CD1c-positive myeloid dendritic cell (primary cell): Measurements from ENCODE around the gene TRMO.

Experiments
- DNase-seq: peaks from one replicate; pipeline ENCODE4 v3.0.0-alpha.2; 2016; ENCODE audit errors: extremely low spot score

Gene TRMO

DNA sequence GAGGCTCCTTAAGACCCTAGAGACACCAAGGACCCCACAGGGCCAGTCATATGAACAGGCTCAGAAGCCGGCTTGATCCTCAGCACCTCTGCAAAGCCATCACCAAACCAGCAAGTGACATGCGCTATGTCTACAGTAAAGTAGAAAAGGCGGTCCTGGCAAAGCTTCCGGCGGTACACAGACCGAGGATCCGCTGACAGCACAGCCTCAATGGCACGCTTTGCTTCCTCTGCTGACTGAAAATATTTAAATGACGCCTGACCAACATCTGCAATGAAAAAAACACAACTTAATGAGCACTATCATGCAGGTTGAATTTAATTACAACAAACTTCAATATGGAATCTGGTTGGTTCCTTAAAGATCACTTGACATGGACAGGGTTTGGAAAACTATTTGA is 17.6 kb downstream of the TRMO start:
- no peak for DNase-seq

- DNase-seq: no peak
These were observed 19.1 kb downstream of the TRMO start for GRCh38 chr9:97903177-97903576.

DNA sequence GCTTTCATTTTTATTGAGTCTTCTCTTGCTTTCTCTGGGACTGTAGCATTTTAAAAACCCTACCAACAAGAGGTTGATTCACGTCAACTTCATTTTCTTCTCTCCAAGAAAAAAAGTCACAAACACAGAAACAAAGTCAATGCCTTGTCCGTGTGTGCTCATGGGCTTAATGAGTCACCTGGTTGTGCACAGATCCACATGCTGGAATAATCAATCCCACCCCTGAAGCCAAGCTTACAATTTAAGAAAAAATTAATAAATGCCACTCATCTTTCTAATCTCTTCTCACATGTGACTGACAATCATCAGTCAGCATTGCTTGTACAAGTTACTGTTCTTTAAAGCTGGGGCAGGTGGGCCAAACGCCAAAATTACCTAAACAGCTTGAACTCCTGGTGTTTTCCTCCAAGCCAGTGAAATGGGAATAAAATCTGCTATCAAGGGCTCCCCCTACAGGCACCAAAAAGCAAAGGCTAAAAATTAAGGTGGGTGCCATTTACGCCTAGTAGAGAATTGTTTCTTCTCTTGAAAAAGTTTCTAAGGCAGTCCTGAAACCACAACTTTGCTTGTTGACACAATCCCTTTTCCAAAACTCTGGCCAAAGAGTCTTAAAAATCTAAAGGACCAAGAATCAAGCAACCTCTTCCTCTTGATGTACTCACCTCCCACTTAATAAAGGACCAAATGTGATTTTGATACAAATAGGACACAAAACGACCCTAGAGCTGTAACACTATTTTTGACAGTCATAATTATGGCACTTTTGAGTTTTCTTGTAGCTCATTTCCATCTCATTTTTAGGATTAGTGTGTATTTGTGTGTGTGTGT is 21.3 kb downstream of the TRMO start:
- DNase-seq: peak; percentile 56

DNA sequence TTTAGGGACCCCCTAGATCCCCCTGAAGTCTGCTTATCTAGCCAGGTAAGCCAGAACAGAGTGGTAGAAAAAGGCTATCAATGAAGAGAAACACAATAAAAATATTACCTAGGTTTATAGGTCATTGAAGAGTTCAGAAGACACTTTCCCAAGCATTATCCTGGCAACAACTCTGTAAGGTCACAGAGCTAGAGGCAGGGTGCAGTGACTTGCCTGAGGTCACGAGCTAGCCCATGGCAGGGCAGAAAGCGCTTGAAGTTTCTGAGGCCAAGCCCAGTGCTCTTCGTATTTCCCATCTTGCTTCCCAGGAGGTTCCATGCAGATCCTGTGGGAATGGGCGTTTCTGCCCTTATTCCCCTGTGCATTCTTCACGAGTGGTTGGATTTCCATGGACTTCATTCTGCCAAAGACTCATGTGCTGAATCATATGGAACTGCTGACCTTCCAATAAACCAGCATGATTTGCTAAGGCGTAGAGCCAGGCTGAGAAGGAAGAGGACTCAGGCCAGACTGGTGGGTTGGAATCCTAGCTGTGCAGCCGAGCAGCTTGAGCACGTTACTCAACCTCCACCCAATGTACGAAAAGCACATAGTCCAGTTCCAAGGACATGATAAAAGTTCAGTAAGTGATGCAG is 22.1 kb downstream of the TRMO start:
- DNase-seq: no peak

GRCh38 chr9:97895695-97896332 is 26.5 kb downstream of the TRMO start:
- DNase-seq: peak; percentile 58

DNA sequence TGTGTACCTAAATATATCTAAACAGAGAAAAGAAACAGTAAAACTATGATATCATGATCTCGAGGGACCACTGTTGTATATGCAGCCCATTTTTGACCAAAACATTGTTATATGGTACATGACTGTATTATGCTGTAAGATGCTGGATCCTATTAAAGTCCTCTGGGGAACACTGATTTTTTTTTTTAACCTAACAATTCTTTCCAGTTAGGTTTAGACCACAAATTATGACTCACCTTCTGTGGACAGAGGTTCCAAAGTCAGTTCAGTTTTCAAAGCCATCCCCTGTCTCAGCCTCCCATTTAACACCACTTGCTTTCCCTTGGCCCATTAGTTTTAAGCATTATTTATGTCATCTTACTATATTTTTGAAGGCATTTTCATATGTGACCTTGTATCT is 27.1 kb downstream of the TRMO start:
- DNase-seq: no peak

DNA sequence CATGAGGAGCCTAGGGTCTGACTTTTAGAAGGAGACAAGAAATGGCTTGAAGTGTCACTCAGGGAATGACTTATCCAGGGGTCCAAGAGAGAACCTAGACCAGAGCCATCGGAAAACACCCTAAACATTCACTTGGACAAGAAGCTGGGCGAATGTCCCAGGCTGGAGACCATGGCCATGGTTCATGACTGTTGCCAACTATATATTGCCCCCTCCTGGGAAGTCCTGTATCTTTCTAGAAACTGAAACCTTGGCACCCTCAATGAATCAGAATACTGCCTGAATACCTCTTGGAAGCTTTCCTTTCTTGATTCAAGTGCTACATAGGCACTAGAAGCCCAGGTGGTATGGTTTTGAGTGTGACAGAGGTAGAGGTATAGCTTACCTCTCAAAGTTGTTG is 29.9 kb downstream of the TRMO start:
- DNase-seq: no peak

DNA sequence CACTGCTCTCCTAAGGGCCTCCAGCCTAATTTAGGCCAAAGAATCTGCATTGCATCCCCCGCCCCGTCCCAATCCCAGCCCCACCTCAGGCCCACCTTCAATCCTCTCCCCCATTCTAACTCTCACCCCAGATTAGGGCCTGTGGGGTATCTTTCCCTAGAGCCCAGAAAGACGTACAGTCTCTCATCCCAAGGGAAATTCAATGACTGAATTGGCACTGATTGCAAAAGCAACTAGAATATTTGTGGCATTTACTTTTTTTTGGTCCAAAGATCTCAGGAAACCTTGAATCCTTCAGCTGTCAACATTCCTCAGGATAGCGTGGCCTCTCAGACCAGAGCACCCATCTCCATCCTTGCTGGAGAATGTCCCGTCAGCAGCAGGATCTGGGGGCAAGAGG is 30.6 kb downstream of the TRMO start:
- no peak for DNase-seq

DNA sequence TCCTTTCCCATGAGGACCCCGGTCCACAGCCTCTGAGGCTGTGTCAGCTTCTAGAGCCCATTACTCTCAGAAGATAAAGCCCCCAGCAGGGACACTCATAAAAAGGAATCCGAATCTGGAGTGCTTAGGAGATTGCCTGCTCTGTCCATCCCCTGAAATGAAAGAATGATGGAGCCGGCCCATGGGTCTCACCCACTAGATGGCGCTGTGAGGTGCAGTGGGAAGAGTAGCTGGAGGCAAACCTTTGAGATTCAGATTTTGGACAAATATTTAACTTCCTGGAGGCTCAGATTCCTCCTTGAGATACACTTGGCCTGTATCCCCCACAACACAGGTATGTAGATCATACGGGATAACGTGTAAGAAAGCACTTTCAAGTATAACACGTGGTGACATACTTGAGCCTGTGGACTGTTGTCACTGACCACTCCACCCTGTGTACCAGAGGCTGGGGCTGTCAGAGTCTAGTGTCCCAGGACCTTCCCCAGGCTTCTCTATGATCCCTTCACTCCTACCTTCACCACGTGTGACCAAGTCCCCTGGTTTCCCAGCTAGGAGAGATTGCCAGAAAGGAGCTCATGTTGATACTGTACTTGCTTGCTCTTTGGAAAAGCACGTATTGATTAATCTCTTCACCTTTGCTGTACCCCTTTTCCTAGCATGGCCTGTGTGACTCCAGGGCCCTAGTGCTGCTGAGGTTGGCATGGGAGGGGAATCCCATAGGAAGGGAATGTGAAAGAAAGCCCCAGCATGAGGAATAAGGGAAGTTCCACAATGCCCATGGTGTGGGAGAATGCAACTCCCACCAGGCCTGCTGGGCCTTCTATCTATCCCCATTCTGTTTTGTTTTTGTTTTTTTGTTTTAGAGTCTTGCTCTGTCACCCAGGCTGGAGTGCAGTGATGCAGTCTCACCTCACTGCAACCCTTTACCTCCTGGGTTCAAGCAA is 32.1 kb downstream of the TRMO start:
- peak; percentile 56 for DNase-seq

DNA sequence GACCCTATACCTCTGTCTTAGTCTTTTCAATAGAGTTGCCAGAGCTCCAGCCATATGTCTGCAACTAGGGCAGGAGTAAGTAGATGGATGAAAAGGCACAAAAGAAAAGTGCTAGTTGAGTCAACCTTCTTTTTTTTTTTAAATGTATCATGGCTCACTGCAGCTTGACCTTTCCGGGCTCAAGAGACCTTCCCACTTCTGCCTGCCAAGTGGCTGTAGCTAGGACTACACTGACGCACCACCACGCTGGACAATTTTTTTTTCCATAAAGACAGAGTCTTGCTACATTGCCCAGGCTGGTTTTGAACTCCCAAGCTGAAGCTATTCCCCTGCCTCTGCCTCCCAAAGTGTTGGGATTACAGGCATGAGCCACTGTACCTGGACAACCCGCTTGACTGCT is 42.0 kb downstream of the TRMO start:
- DNase-seq: no peak

DNA sequence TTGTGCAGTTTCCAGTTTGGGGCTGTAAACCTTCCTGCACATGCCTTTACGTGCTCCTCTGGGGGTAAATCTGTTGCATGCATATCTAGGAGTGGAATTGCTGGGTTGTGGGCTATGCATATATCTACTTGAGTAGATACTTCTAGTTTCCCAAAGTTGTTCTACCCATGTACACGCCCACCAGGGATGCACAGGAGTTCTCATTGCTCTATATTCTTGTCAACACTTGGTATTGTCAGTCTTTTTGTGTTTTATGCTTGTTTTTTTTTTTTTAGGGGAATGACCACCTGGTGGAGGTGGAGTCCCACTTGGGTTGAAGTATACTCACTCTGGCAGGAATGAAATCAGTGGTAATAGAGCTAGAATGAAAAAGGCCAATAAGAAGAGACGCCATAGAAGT is 46.2 kb downstream of the TRMO start:
- no peak for DNase-seq

DNA sequence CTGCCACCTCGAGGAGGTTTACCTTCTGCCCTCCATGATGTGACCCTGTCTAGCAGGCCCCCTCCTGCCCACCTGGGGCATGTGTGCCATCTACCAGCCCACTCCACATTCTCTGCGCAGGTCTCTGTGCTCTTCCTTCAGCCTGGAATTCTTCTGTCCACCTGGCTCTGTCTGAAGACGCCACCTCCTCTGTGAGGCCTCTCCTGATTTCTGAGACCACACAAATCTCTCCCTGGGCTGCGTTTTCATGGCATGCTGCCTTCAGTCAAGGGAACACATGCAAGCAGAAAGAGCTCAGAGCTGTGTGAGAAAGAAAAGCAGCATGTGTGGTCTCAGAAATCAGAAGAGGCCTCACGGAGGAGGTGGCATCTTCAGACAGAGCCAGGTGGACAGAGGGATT is 47.2 kb downstream of the TRMO start:
- no peak for DNase-seq

DNA sequence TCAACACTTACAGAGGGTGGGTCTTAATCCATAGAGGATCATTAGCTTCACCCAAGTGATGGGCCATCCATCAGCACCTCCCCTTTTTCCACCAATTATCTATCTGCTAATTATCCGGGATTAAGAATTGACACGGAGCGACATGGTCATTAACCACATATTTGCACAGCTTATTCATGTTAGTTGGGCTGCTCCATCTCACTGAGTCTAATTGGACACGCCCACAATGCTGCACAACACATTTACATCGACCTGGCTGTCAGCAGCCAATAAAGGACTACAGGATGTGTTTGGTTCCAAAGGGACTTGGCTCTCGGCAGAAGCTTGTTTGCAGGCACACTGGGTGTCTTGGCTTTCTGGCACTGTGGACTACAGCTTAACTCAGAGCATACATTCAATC is 47.7 kb downstream of the TRMO start:
- no peak for DNase-seq

- no peak for DNase-seq
These were observed 48.4 kb downstream of the TRMO start for GRCh38 chr9:97873882-97874281.

DNA sequence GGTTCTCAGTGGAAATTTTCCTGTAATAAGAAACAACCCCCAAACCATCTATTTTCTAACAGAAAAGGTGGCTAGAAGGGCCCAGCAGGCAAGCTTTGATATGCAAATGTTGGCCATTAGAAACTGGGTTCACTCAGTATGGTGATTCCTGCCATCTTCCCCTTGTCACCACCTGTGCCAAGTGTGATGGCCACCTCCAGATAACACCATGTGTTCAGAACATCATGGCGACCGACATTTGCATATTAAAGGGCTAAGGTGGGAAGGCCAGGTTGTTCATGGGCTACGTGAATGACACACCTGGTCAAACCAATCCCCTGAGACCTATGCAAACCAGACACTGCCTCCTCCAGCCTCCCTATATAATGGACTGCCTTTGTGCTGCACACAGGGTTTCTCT is 48.9 kb downstream of the TRMO start:
- no peak for DNase-seq

- DNase-seq: no peak
These were observed 53.4 kb downstream of the TRMO start for GRCh38 chr9:97868859-97869258.

GRCh38 chr9:97866848-97867247 is 55.5 kb downstream of the TRMO start:
- peak; percentile 30 for DNase-seq

DNA sequence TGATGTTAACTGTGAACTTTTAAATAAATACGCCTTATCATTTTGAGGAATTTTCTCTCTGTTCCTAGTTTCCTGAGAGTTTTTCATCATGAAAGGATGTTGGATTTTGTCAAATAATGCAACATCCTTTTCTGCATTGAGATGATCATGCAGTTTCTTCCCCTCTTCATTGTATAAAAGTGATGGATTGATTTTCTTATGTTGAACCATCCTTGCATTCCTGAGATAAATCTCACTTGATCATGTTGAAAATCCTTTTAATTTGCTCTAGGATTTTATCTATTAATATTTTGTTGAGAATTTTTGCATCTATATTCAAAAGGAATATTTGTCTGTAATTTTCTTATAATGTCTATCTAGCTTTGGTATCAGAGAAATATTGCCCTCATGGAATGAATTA is 56.0 kb downstream of the TRMO start:
- DNase-seq: no peak

- no peak for DNase-seq
These were observed 57.9 kb downstream of the TRMO start for GRCh38 chr9:97864396-97864795.

DNA sequence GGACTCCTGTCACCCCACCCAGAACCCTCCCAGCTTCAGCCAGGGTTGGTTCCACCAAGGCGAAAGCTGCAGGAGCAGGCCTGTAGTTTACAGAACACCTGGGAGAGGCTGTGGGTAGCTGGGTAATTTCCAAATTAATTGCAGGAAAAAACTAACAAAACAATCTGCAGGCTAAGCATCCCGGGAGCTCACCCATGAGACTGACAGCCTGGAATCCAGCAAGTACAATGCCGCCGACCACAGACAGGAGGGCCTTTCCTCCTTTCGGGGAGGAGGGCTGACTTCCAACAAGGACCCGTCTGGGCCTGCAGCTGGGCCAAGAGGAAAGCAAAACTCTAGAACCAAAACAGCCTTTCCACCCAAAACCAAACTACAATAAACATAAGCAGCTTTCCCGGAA is 59.0 kb downstream of the TRMO start:
- DNase-seq: no peak

DNA sequence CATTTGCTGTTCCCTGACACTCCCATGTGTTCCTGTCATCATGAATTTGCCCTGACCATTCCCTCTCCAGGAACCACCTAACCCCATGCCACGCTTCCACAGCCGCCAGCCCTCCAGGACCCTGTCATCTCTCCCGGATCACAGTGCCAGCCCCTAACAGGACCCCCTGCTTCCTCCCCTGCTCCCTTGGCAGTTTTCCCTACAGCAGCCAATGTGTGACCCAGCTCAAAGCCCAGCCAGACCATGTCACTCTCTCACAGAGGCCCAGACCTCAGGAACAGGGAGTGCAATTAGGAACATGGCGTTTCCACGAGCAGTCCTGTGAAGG is 61.2 kb downstream of the TRMO start:
- DNase-seq: no peak
